SK-N-SH (cell line): ENCODE results near the gene OR9Q1. TPM values are rescaled to one million over a fixed set of nuclear protein-coding genes. Genes with fewer than 3 reads are reported as not detected.

Experiments
- CTCF ChIA-PET: fragments of 300-600, 350-600 bp; formaldehyde crosslinking; extraction: SDS; loops from one replicate; lab custom pipeline; 2021; lab: Yijun Ruan, JAX
- POLR2A ChIA-PET: fragments of 350-600 bp; sonication (Branson Sonifier 250); formaldehyde crosslinking; extraction: SDS; loops from one replicate; lab custom pipeline; 2020; ENCODE audit warnings: antibody characterized with exemption, inconsistent platforms; lab: Yijun Ruan, JAX
- DNase-seq: peaks from one replicate; pipeline ENCODE4 v3.0.0; 2012
- H2AFZ ChIP-seq: fragments of 200-600 bp; sonication (generic); 2 replicates; pipeline ENCODE4 v1.8.1; 2016; ENCODE audit warnings: antibody characterized with exemption, mild to moderate bottlenecking, low read depth
- H3F3A ChIP-seq: fragments of 200-600 bp; sonication (generic); replicated peaks from 2 replicates; pipeline ENCODE3; 2016; ENCODE audit warnings: antibody characterized with exemption, mild to moderate bottlenecking; ENCODE audit not compliant: insufficient read depth
- H3K27ac ChIP-seq, 2 experiments: fragments of 200-500 bp in 1 of 2; fragments of 200-600 bp in 1 of 2; sonication (Bioruptor generic) in 1 of 2; sonication (generic), shearing (Covaris generic) in 1 of 2; 2 replicates each; pipeline versions ENCODE4 v1.5.1 to v1.6.1; 2014 to 2016; ENCODE audit warnings: low read depth in 2 of 2, inconsistent platforms in 1 of 2, low read length in 1 of 2, mild to moderate bottlenecking in 1 of 2, mixed read lengths in 1 of 2
- H3K27me3 ChIP-seq: fragments of 200-600 bp; sonication (generic), shearing (Covaris generic); 2 replicates; pipeline ENCODE4 v1.6.1; 2016; ENCODE audit warnings: mixed run types; ENCODE audit not compliant: insufficient read depth
- H3K36me3 ChIP-seq, 2 experiments: fragments of 200-500 bp in 1 of 2; fragments of 200-600 bp in 1 of 2; sonication (Bioruptor generic) in 1 of 2; sonication (generic) in 1 of 2; replicated peaks in 1 of 2; 2 replicates each; pipeline versions ENCODE3 to v1.5.1; 2014 to 2016; ENCODE audit warnings: low read length in 1 of 2, mild to moderate bottlenecking in 1 of 2; ENCODE audit not compliant: insufficient read depth in 2 of 2, control insufficient read depth in 1 of 2
- H3K4me1 ChIP-seq, 2 experiments: fragments of 200-500 bp in 1 of 2; fragments of 200-600 bp in 1 of 2; sonication (Bioruptor generic) in 1 of 2; sonication (generic), shearing (Covaris generic) in 1 of 2; 2 replicates each; pipeline versions ENCODE4 v1.5.1 to v1.6.1; 2014 to 2016; ENCODE audit warnings: low read depth in 1 of 2, low read length in 1 of 2, mixed run types in 1 of 2; ENCODE audit not compliant: insufficient read depth in 2 of 2, control insufficient read depth in 1 of 2
- H3K4me2 ChIP-seq: fragments of 200-600 bp; sonication (generic), shearing (Covaris generic); 2 replicates; pipeline ENCODE4 v1.6.1; 2017; ENCODE audit warnings: mixed run types
- H3K4me3 ChIP-seq, 2 experiments: fragments of 200-500 bp in 1 of 2; fragments of 200-600 bp in 1 of 2; sonication (Bioruptor generic) in 1 of 2; sonication (generic), shearing (Covaris generic) in 1 of 2; 2 replicates each; pipeline versions ENCODE4 v1.5.1 to v1.8.1; 2014 to 2016; ENCODE audit warnings: low read depth in 2 of 2, inconsistent platforms in 1 of 2, low read length in 1 of 2, mild to moderate bottlenecking in 1 of 2, mixed read lengths in 1 of 2, moderate library complexity in 1 of 2
- H3K79me2 ChIP-seq: fragments of 200-600 bp; sonication (generic); 2 replicates; pipeline ENCODE4 v1.8.1; 2017; ENCODE audit warnings: mild to moderate bottlenecking; ENCODE audit not compliant: insufficient read depth
- H3K9ac ChIP-seq: fragments of 200-600 bp; sonication (generic); 2 replicates; pipeline ENCODE4 v1.6.1; 2017; ENCODE audit warnings: mixed run types
- H3K9me2 ChIP-seq: fragments of 200-600 bp; sonication (generic); 2 replicates; pipeline ENCODE4 v1.6.1; 2017; ENCODE audit warnings: mixed run types
- H3K9me3 ChIP-seq: fragments of 200-600 bp; sonication (generic); 2 replicates; pipeline ENCODE4 v1.6.1; 2017; ENCODE audit warnings: mixed run types, mild to moderate bottlenecking, moderate library complexity
- H4K20me1 ChIP-seq: fragments of 200-600 bp; sonication (generic); 2 replicates; pipeline ENCODE4 v1.6.1; 2017; ENCODE audit warnings: mild to moderate bottlenecking, mixed run types; ENCODE audit not compliant: insufficient read depth
- GABPA ChIP-seq: IDR thresholded peaks from 2 replicates; pipeline ENCODE4 v1.4.0; 2012; ENCODE audit warnings: low read depth, mild to moderate bottlenecking
- MEF2A ChIP-seq: IDR thresholded peaks from 2 replicates; pipeline ENCODE4 v1.4.0; 2012; ENCODE audit warnings: low read depth, borderline replicate concordance
- POLR2AphosphoS5 ChIP-seq: IDR thresholded peaks from 2 replicates; pipeline ENCODE4 v1.6.1; 2012; ENCODE audit warnings: low read depth, low read length
- REST ChIP-seq: IDR thresholded peaks from 2 replicates; pipeline ENCODE4 v1.6.1; 2012; ENCODE audit warnings: mild to moderate bottlenecking, low read depth, low read length, moderate library complexity
- RXRA ChIP-seq: IDR thresholded peaks from 2 replicates; pipeline ENCODE4 v1.4.0; 2012; ENCODE audit warnings: low read depth, mild to moderate bottlenecking, borderline replicate concordance
- TAF1 ChIP-seq: IDR thresholded peaks from 2 replicates; pipeline ENCODE4 v1.6.1; 2012; ENCODE audit warnings: low read depth, mild to moderate bottlenecking, low read length, moderate library complexity, borderline replicate concordance
- USF2 ChIP-seq: fragments of 150-350 bp; IDR thresholded peaks from 2 replicates; pipeline ENCODE4 v1.6.1; 2017; ENCODE audit warnings: antibody characterized with exemption, low read length, low read depth, borderline replicate concordance
- WGBS: methylation state at CpG from one replicate; pipeline ENCODE4 v1.1.6; 2017; ENCODE audit warnings: low lambda C conversion rate; 5-methylcytosine and 5-hydroxymethylcytosine counted together
- polyA plus RNA-seq, 3 experiments: library from polyadenylated mRNA; depleted of rRNA; stranded (reverse); fragments of >200 nt; gene quantifications; 2 replicates each; pipeline ENCODE4 v1.2.3, GENCODE V29; 2012
- TF ChIP-seq, protein P1 (sequence below): fragments of 200-600 bp; sonication (generic); IDR thresholded peaks from 2 replicates; pipeline ENCODE4 v1.6.1; 2017; ENCODE audit warnings: antibody characterized with exemption, mild to moderate bottlenecking, moderate library complexity
- TF ChIP-seq, protein P2 (sequence below): fragments of 150-350 bp; IDR thresholded peaks from 2 replicates; pipeline ENCODE4 v1.6.1; 2016; ENCODE audit warnings: mild to moderate bottlenecking, low read depth, low read length

Gene OR9Q1
- polyA plus RNA-seq, 1 of the 3 experiments (the other 2 are of a cell fraction) = not detected

DNA sequence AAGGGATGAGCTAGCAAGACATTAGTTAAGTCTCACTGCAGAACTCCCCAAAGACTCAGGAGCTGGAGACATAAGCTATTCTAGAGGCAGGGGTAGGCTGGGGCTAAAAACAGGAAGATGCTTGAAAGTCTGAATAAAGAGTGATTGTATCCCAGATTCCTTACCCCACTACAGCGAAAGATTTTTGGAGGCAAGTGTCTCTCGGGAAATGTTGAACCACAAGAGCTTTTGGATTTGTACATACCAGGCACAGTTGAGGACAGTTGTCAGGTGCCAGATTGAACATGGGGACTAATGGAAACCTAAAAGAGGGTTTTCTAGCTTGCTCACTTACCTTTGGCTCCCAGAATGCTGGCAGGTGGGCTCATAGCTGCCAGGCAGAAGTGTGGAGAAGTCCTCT, 43.5 kb upstream of the OR9Q1 start (continued):
- TF ChIP-seq TAF1 = no peak
- TF ChIP-seq, protein P1, sequence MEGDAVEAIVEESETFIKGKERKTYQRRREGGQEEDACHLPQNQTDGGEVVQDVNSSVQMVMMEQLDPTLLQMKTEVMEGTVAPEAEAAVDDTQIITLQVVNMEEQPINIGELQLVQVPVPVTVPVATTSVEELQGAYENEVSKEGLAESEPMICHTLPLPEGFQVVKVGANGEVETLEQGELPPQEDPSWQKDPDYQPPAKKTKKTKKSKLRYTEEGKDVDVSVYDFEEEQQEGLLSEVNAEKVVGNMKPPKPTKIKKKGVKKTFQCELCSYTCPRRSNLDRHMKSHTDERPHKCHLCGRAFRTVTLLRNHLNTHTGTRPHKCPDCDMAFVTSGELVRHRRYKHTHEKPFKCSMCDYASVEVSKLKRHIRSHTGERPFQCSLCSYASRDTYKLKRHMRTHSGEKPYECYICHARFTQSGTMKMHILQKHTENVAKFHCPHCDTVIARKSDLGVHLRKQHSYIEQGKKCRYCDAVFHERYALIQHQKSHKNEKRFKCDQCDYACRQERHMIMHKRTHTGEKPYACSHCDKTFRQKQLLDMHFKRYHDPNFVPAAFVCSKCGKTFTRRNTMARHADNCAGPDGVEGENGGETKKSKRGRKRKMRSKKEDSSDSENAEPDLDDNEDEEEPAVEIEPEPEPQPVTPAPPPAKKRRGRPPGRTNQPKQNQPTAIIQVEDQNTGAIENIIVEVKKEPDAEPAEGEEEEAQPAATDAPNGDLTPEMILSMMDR = no peak
- no peak for TF ChIP-seq POLR2AphosphoS5
- no peak for TF ChIP-seq USF2
- no peak for TF ChIP-seq MEF2A

GRCh38 chr11:57981536-57981935, 42.1 kb upstream of the OR9Q1 start:
- Histone ChIP-seq H2AFZ (no peak overlapping the region), H3F3A (no peaks in the 10 kb centered on the region), H3K9me3 (no peaks in the 10 kb centered on the region), H3K4me1 (no peaks in the 10 kb centered on the region), H3K4me3 (no peak overlapping the region), H3K4me2 (no peak overlapping the region), H3K27me3 (no peaks in the 10 kb centered on the region; the same call in 1 of the 2 replicates), H3K9ac (no peak overlapping the region), H3K27ac (no peak overlapping the region), H3K36me3 (no peaks in the 10 kb centered on the region), H4K20me1 (no peaks in the 10 kb centered on the region), H3K79me2 (no peaks in the 10 kb centered on the region), H3K9me2 (no peaks in the 10 kb centered on the region)
- ChIA-PET CTCF (no interaction called here), POLR2A (no interaction called here)
- no peak for TF ChIP-seq GABPA
- no peak for TF ChIP-seq USF2
- TF ChIP-seq REST = no peak
- TF ChIP-seq, protein P2, sequence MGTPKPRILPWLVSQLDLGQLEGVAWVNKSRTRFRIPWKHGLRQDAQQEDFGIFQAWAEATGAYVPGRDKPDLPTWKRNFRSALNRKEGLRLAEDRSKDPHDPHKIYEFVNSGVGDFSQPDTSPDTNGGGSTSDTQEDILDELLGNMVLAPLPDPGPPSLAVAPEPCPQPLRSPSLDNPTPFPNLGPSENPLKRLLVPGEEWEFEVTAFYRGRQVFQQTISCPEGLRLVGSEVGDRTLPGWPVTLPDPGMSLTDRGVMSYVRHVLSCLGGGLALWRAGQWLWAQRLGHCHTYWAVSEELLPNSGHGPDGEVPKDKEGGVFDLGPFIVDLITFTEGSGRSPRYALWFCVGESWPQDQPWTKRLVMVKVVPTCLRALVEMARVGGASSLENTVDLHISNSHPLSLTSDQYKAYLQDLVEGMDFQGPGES = no peak
- no peak for TF ChIP-seq RXRA
- no peak for DNase-seq
- 0% methylated on average over 3 of the region's 3 CpGs for WGBS
